ENCODE data around the gene HS3ST2.

GRCh38 chr16:22785552-22785951, 28.4 kb upstream of the HS3ST2 start:
- TF ChIP-seq, protein P1, sequence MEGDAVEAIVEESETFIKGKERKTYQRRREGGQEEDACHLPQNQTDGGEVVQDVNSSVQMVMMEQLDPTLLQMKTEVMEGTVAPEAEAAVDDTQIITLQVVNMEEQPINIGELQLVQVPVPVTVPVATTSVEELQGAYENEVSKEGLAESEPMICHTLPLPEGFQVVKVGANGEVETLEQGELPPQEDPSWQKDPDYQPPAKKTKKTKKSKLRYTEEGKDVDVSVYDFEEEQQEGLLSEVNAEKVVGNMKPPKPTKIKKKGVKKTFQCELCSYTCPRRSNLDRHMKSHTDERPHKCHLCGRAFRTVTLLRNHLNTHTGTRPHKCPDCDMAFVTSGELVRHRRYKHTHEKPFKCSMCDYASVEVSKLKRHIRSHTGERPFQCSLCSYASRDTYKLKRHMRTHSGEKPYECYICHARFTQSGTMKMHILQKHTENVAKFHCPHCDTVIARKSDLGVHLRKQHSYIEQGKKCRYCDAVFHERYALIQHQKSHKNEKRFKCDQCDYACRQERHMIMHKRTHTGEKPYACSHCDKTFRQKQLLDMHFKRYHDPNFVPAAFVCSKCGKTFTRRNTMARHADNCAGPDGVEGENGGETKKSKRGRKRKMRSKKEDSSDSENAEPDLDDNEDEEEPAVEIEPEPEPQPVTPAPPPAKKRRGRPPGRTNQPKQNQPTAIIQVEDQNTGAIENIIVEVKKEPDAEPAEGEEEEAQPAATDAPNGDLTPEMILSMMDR (IDR thresholded peaks at IDR 0.05; ENCODE audit: poor library complexity): no peak
- TF ChIP-seq EZH2phosphoT487 (IDR thresholded peaks at IDR 0.05; ENCODE audit: low read depth, severe bottlenecking, unreplicated experiment): no peak

Measured in hepatocyte (in vitro differentiated cells).